OCI-LY7 (cell line): ENCODE measurements around the gene COX7A2.

Source experiments
- CTCF ChIP-seq: fragments of 200-600 bp; sonication (generic); conservative IDR thresholded peaks from 2 replicates; pipeline ENCODE4 v1.5.1; 2014; ENCODE audit warnings: mild to moderate bottlenecking, antibody characterized with exemption, low read length, moderate library complexity, mixed read lengths
- EZH2phosphoT487 ChIP-seq: fragments of 200-600 bp; sonication (generic); IDR thresholded peaks from 2 replicates; pipeline ENCODE4 v1.6.1; 2018; ENCODE audit warnings: low read depth, borderline replicate concordance, mild to moderate bottlenecking, mixed run types, antibody characterized with exemption, low read length, moderate library complexity, mixed read lengths

GRCh38 chr6:75292555-75292954 lies 49.0 kb upstream of the COX7A2 start:
- TF ChIP-seq CTCF (no peak), EZH2phosphoT487 (no peak)
